Measurements from ENCODE around the gene ADCY3. TPM values are rescaled to one million over a fixed set of nuclear protein-coding genes. Genes with fewer than 3 reads are reported as not detected.
A peak's percentile ranks its signal among the peaks of the same experiment; 100 is the strongest.

The ADCY3 gene
- total and polyA plus RNA-seq, 7 experiments from 2014 or later: 2.0 to 44.7 (median 5.1) TPM

- DNase-seq (no peak), ATAC-seq (no peak)
- H3K27me3 ChIP-seq (ENCODE audit: control insufficient read depth in 2 of 2, insufficient read depth in 2 of 2, low read length in 2 of 2): no peaks in the 10 kb centered on the region
- Mint-ChIP-seq H3K4me1 (peaks cover 8 to 32% (median 25%) of the 10 kb centered on the region in 7 donors), H3K9me3 (peaks cover 0 to 5% (median 0%) of the 10 kb centered on the region in 11 donors), H3K27me3 (no peaks in the 10 kb centered on the region), H3K4me3 (no peak overlapping the region), H3K36me3 (peaks cover 0 to 36% (median 16%) of the 10 kb centered on the region in 5 donors), H3K27ac (no peak overlapping the region)
- H3K9me3 ChIP-seq (ENCODE audit: control insufficient read depth in 2 of 3, low read length in 3 of 3): no peaks in the 10 kb centered on the region
- intact Hi-C loops (cut with micrococcal nuclease): no loop called here
- peaks cover 0 to 6% (median 0%) of the 10 kb centered on the region in 3 experiments for H3K36me3 ChIP-seq (ENCODE audit: control insufficient read depth in 2 of 3, insufficient read depth in 3 of 3, low read length in 3 of 3)
- CTCF ChIA-PET: no interaction called here
- H3K27ac ChIP-seq (ENCODE audit: low read depth, low read length): no peak overlapping the region
- POLR2A ChIA-PET: no interaction called here
- H3K4me3 ChIP-seq (ENCODE audit: low read length): no peak overlapping the region
- H3K4me1 ChIP-seq (ENCODE audit: control insufficient read depth in 2 of 2, insufficient read depth in 2 of 2, low read length in 2 of 2): peaks cover 7 to 15% of the 10 kb centered on the region in 2 donors
Measured at GRCh38 chr2:24913911-24914310, 6.1 kb downstream of the ADCY3 start.

- Mint-ChIP-seq H3K9me3 (peaks cover 0 to 5% (median 0%) of the 10 kb centered on the region in 11 donors), H3K27ac (peak overlapping the region in 1 of 9 donors; percentile 20), H3K4me3 (no peak overlapping the region), H3K4me1 (peaks cover 4 to 25% (median 18%) of the 10 kb centered on the region in 7 donors), H3K36me3 (peaks cover 0 to 32% (median 16%) of the 10 kb centered on the region in 5 donors), H3K27me3 (no peaks in the 10 kb centered on the region)
- Histone ChIP-seq H3K27ac (ENCODE audit: low read depth, low read length) (no peak overlapping the region), H3K4me3 (ENCODE audit: low read length) (no peak overlapping the region), H3K36me3 (ENCODE audit: control insufficient read depth in 2 of 3, insufficient read depth in 3 of 3, low read length in 3 of 3) (peaks cover 0 to 6% (median 0%) of the 10 kb centered on the region in 3 experiments), H3K9me3 (ENCODE audit: control insufficient read depth in 2 of 3, low read length in 3 of 3) (no peaks in the 10 kb centered on the region), H3K4me1 (ENCODE audit: control insufficient read depth in 2 of 2, insufficient read depth in 2 of 2, low read length in 2 of 2) (peaks cover 0 to 6% of the 10 kb centered on the region in 2 donors), H3K27me3 (ENCODE audit: control insufficient read depth in 2 of 2, insufficient read depth in 2 of 2, low read length in 2 of 2) (no peaks in the 10 kb centered on the region)
- ChIA-PET POLR2A (no interaction called here), CTCF (no interaction called here)
- DNase-seq (no peak), ATAC-seq (no peak)
- intact Hi-C loops (cut with micrococcal nuclease): no loop called here
Measured at GRCh38 chr2:24912986-24913385, 7.1 kb downstream of the ADCY3 start.

- ChIA-PET POLR2A (no interaction called here), CTCF (no interaction called here)
- Mint-ChIP-seq H3K9me3 (peaks cover 0 to 5% (median 0%) of the 10 kb centered on the region in 11 donors), H3K27ac (no peak overlapping the region), H3K4me1 (peaks cover 1 to 21% (median 14%) of the 10 kb centered on the region in 7 donors), H3K4me3 (no peak overlapping the region), H3K27me3 (no peaks in the 10 kb centered on the region), H3K36me3 (peaks cover 0 to 28% (median 16%) of the 10 kb centered on the region in 5 donors)
- Histone ChIP-seq H3K4me3 (ENCODE audit: low read length) (no peak overlapping the region), H3K27ac (ENCODE audit: low read depth, low read length) (no peak overlapping the region), H3K4me1 (ENCODE audit: control insufficient read depth in 2 of 2, insufficient read depth in 2 of 2, low read length in 2 of 2) (peaks cover 0 to 1% of the 10 kb centered on the region in 2 donors), H3K36me3 (ENCODE audit: control insufficient read depth in 2 of 3, insufficient read depth in 3 of 3, low read length in 3 of 3) (peaks cover 0 to 6% (median 0%) of the 10 kb centered on the region in 3 experiments), H3K27me3 (ENCODE audit: control insufficient read depth in 2 of 2, insufficient read depth in 2 of 2, low read length in 2 of 2) (no peaks in the 10 kb centered on the region), H3K9me3 (ENCODE audit: control insufficient read depth in 2 of 3, low read length in 3 of 3) (no peaks in the 10 kb centered on the region)
- intact Hi-C loops (cut with micrococcal nuclease): no loop called here
- DNase-seq: no peak
- ATAC-seq: no peak
Measured at GRCh38 chr2:24912523-24912922, 7.5 kb downstream of the ADCY3 start.

GRCh38 chr2:24910245-24910644, 9.8 kb downstream of the ADCY3 start:
- no peaks in the 10 kb centered on the region for H3K27me3 Mint-ChIP-seq
- Histone ChIP-seq H3K9me3 (ENCODE audit: control insufficient read depth in 2 of 3, low read length in 3 of 3) (no peaks in the 10 kb centered on the region), H3K27ac (ENCODE audit: low read depth, low read length) (no peak overlapping the region), H3K36me3 (ENCODE audit: control insufficient read depth in 2 of 3, insufficient read depth in 3 of 3, low read length in 3 of 3) (peaks cover 0 to 6% (median 0%) of the 10 kb centered on the region in 3 experiments), H3K4me3 (ENCODE audit: low read length) (no peak overlapping the region), H3K4me1 (ENCODE audit: control insufficient read depth in 2 of 2, insufficient read depth in 2 of 2, low read length in 2 of 2) (no peaks in the 10 kb centered on the region), H3K27me3 (ENCODE audit: control insufficient read depth in 2 of 2, insufficient read depth in 2 of 2, low read length in 2 of 2) (no peaks in the 10 kb centered on the region)
- ATAC-seq (no peak), DNase-seq (no peak)
- no peak overlapping the region for H3K27ac Mint-ChIP-seq
- H3K4me3 Mint-ChIP-seq: no peak overlapping the region
- peaks cover 0 to 5% (median 0%) of the 10 kb centered on the region in 11 donors for H3K9me3 Mint-ChIP-seq
- H3K4me1 Mint-ChIP-seq: peaks cover 0 to 17% (median 9%) of the 10 kb centered on the region in 7 donors
- ChIA-PET CTCF (interaction anchor here (0.7 kb wide), 1 partner anchor 1936 kb away, joined by 5 read pairs; no protein-coding TSS in a partner anchor), POLR2A (no interaction called here)
- H3K36me3 Mint-ChIP-seq: peaks cover 0 to 31% (median 16%) of the 10 kb centered on the region in 5 donors
- intact Hi-C loops (cut with micrococcal nuclease): no loop called here

- Mint-ChIP-seq H3K4me1 (peaks cover 0 to 17% (median 5%) of the 10 kb centered on the region in 7 donors), H3K27me3 (no peaks in the 10 kb centered on the region), H3K36me3 (peaks cover 0 to 32% (median 16%) of the 10 kb centered on the region in 5 donors), H3K4me3 (no peak overlapping the region), H3K27ac (no peak overlapping the region), H3K9me3 (peaks cover 0 to 5% (median 0%) of the 10 kb centered on the region in 11 donors)
- Histone ChIP-seq H3K9me3 (ENCODE audit: control insufficient read depth in 2 of 3, low read length in 3 of 3) (no peaks in the 10 kb centered on the region), H3K36me3 (ENCODE audit: control insufficient read depth in 2 of 3, insufficient read depth in 3 of 3, low read length in 3 of 3) (peaks cover 0 to 6% (median 0%) of the 10 kb centered on the region in 3 experiments), H3K27me3 (ENCODE audit: control insufficient read depth in 2 of 2, insufficient read depth in 2 of 2, low read length in 2 of 2) (no peaks in the 10 kb centered on the region), H3K4me3 (ENCODE audit: low read length) (no peak overlapping the region), H3K4me1 (ENCODE audit: control insufficient read depth in 2 of 2, insufficient read depth in 2 of 2, low read length in 2 of 2) (no peaks in the 10 kb centered on the region), H3K27ac (ENCODE audit: low read depth, low read length) (no peak overlapping the region)
- ATAC-seq: no peak
- CTCF ChIA-PET: no interaction called here
- intact Hi-C loops (cut with micrococcal nuclease): no loop called here
- DNase-seq: no peak
- POLR2A ChIA-PET: interaction anchor here (0.7 kb wide), 1 partner anchor 602 kb away, joined by 3 read pairs; no protein-coding TSS in a partner anchor
Measured at GRCh38 chr2:24909555-24910177, 10.4 kb downstream of the ADCY3 start.

GRCh38 chr2:24908461-24908901, 11.6 kb downstream of the ADCY3 start:
- H3K9me3 Mint-ChIP-seq: peaks cover 0 to 5% (median 0%) of the 10 kb centered on the region in 11 donors
- no peaks in the 10 kb centered on the region for H3K4me1 ChIP-seq (ENCODE audit: control insufficient read depth in 2 of 2, insufficient read depth in 2 of 2, low read length in 2 of 2)
- POLR2A ChIA-PET: no interaction called here
- CTCF ChIA-PET: no interaction called here
- peak overlapping the region in 1 of 9 donors; percentile 9 for H3K27ac Mint-ChIP-seq
- peaks cover 0 to 17% (median 5%) of the 10 kb centered on the region in 7 donors for H3K4me1 Mint-ChIP-seq
- H3K27me3 Mint-ChIP-seq: no peaks in the 10 kb centered on the region
- H3K36me3 Mint-ChIP-seq: peaks cover 0 to 33% (median 22%) of the 10 kb centered on the region in 5 donors
- H3K9me3 ChIP-seq (ENCODE audit: control insufficient read depth in 2 of 3, low read length in 3 of 3): no peaks in the 10 kb centered on the region
- ATAC-seq (no peak), DNase-seq (no peak)
- no peak overlapping the region for H3K4me3 ChIP-seq (ENCODE audit: low read length)
- intact Hi-C loops (cut with micrococcal nuclease): no loop called here
- no peak overlapping the region for H3K4me3 Mint-ChIP-seq
- no peaks in the 10 kb centered on the region for H3K27me3 ChIP-seq (ENCODE audit: control insufficient read depth in 2 of 2, insufficient read depth in 2 of 2, low read length in 2 of 2)
- no peak overlapping the region for H3K27ac ChIP-seq (ENCODE audit: low read depth, low read length)
- H3K36me3 ChIP-seq (ENCODE audit: control insufficient read depth in 2 of 3, insufficient read depth in 3 of 3, low read length in 3 of 3): peaks cover 0 to 6% (median 0%) of the 10 kb centered on the region in 3 experiments
